Measurements from ENCODE around the gene DAB2. TPM values are rescaled to one million over a fixed set of nuclear protein-coding genes. Genes with fewer than 3 reads are reported as not detected.

Gene DAB2
- total RNA-seq, 1 donor from 2014 or later: 0.79 TPM

GRCh38 chr5:39451276-39451941 is 26.6 kb upstream of the DAB2 start:
- no peaks in the 10 kb centered on the region for H3K27me3 ChIP-seq (ENCODE audit: control insufficient read depth, insufficient read depth, low read length)
- FAIRE-seq (no peak), DNase-seq (ENCODE audit: low read depth) (no peak)
- no peak for TF ChIP-seq CTCF (IDR thresholded peaks at IDR 0.05; ENCODE audit: insufficient read depth, low read length, severe bottlenecking)
- no peak overlapping the region for H3K4me3 ChIP-seq (ENCODE audit: low read depth, low read length)
- no peaks in the 10 kb centered on the region for H3K36me3 ChIP-seq (ENCODE audit: control insufficient read depth, insufficient read depth, low read length)

GRCh38 chr5:39450487-39450886 is 25.7 kb upstream of the DAB2 start:
- no peak for DNase-seq (ENCODE audit: low read depth)
- TF ChIP-seq CTCF (IDR thresholded peaks at IDR 0.05; ENCODE audit: insufficient read depth, low read length, severe bottlenecking): no peak
- Histone ChIP-seq H3K36me3 (ENCODE audit: control insufficient read depth, insufficient read depth, low read length) (no peaks in the 10 kb centered on the region), H3K27me3 (ENCODE audit: control insufficient read depth, insufficient read depth, low read length) (no peaks in the 10 kb centered on the region), H3K4me3 (ENCODE audit: low read depth, low read length) (no peak overlapping the region)
- FAIRE-seq: no peak

GRCh38 chr5:39449591-39449990 is 24.8 kb upstream of the DAB2 start:
- Histone ChIP-seq H3K27me3 (ENCODE audit: control insufficient read depth, insufficient read depth, low read length) (no peaks in the 10 kb centered on the region), H3K36me3 (ENCODE audit: control insufficient read depth, insufficient read depth, low read length) (no peaks in the 10 kb centered on the region), H3K4me3 (ENCODE audit: low read depth, low read length) (no peak overlapping the region)
- TF ChIP-seq CTCF (IDR thresholded peaks at IDR 0.05; ENCODE audit: insufficient read depth, low read length, severe bottlenecking): no peak
- no peak for DNase-seq (ENCODE audit: low read depth)
- no peak for FAIRE-seq

GRCh38 chr5:39448506-39449128 is 23.8 kb upstream of the DAB2 start:
- Histone ChIP-seq H3K4me3 (ENCODE audit: low read depth, low read length) (no peak overlapping the region), H3K36me3 (ENCODE audit: control insufficient read depth, insufficient read depth, low read length) (no peaks in the 10 kb centered on the region), H3K27me3 (ENCODE audit: control insufficient read depth, insufficient read depth, low read length) (no peaks in the 10 kb centered on the region)
- DNase-seq (ENCODE audit: low read depth) (no peak), FAIRE-seq (no peak)
- TF ChIP-seq CTCF (IDR thresholded peaks at IDR 0.05; ENCODE audit: insufficient read depth, low read length, severe bottlenecking): no peak

- no peak overlapping the region for H3K4me3 ChIP-seq (ENCODE audit: low read depth, low read length)
- no peaks in the 10 kb centered on the region for H3K36me3 ChIP-seq (ENCODE audit: control insufficient read depth, insufficient read depth, low read length)
- no peak for TF ChIP-seq CTCF (IDR thresholded peaks at IDR 0.05; ENCODE audit: insufficient read depth, low read length, severe bottlenecking)
- H3K27me3 ChIP-seq (ENCODE audit: control insufficient read depth, insufficient read depth, low read length): no peaks in the 10 kb centered on the region
- FAIRE-seq: no peak
- DNase-seq (ENCODE audit: low read depth): peak; percentile 38
Observed at GRCh38 chr5:39447968-39448367, 23.2 kb upstream of the DAB2 start.
